Body of pancreas (tissue), 4 donors: ENCODE results near the gene MED17.

ENCODE experiments used
- CTCF ChIP-seq, 7 experiments: fragments of 450-650 bp in 4 of 7; fragments of 200-600 bp in 3 of 7; sonication (generic) in 3 of 7; IDR thresholded peaks; one replicate each; pipeline ENCODE4 v1.5.1; 2016 to 2019; ENCODE audit warnings: antibody characterized with exemption in 7 of 7
- POLR2A ChIP-seq, 3 donors: fragments of 450-650 bp; IDR thresholded peaks; one replicate each; pipeline ENCODE4 v1.6.1; 2016; ENCODE audit warnings: antibody characterized with exemption in 3 of 3, mild to moderate bottlenecking in 2 of 3

DNA sequence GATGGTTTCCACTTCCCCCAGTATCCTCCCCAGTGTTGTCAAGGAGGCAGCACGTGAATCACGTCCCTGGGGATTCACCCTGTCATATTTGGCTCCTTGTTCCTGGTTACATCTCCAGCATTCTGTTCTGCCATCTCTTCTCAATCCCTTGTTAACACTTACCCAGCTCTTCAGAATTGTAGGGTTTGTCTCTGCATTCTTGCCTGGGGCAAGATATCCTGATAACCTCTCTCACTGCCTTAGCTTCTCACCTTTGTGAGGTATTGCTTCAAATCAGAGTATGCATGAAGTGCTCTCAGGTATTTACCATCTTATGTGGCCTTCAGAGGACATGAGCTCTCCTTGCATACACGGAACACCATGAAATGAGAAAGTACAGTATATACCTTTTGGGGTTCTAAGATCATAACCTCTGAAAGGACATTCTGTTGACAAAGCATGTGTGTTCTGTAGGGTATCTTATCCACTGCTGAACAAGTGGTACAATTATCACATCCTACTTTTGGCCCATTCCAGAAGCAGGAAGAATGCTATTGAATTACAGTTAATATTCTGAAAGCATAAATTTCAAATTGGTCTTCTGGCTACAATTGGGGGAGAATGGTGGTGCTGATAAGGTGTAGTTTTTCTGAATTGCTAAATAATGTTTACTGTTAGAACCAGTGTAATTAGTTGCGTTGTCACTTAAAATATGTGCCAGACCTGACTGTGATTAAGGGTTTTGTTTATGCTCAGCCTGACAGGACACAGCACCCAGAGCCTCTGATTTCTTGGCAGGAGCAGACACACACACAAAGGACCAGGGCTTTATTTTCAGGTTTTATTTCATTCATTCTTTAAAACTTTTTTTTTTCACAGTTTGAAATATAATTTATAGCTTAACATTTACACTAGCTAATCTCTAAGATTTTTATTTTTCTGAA is 33.6 kb downstream of the MED17 start:
- no peak for TF ChIP-seq CTCF (IDR thresholded peaks at IDR 0.05)
- TF ChIP-seq POLR2A (IDR thresholded peaks at IDR 0.05), result no peak
